Stimulated activated CD4-positive, alpha-beta T cell treated with anti-CD3 and anti-CD28 coated beads, Interleukin-15, amount 100 ng/mL, for 1 hour (primary cell): ENCODE data around the gene SETD9.

Experiments used
- DNase-seq, 2 donors: peaks; one replicate each; pipeline ENCODE4 v3.0.0-alpha.2; 2020; ENCODE audit warnings: low read depth in 1 of 2, low spot score in 1 of 2

Gene SETD9

DNA sequence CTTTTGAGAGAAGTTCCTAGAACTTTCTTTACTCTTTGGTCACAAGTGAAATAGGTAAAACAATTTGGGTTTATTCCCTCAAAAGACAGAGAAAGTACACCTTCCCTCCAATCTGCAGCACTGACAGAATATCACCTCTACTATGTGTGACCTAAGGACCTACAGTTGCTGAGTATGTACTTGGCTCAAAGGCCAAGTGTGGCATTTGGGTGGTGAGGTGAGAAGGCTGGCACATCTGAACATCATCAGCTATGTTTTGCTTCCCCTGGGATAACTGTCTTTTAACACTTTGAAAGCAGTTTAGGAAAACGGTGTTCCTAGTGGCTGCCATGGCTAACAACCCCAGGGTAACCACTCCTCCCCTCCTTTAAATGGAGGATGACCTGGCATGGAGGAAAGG lies 24.9 kb downstream of the SETD9 start:
- DNase-seq: no peak

DNA sequence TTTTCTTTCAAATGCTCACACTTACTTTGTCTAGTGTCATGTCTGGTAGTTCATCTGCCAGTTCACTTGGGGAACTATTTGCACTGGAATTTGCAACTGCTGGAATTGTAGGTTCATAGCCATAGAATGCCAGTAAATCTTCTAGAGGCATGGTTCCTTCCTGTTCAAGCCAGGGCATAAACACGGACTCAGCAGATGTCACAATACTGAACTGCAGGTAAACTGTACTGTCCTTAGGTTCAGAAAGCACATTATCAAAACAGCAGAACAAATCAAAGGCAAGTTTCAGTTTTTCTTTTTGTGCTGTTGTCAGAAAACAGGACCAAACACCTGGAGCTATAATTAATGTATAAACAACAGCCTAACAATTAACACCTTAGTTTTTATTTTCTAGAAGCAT lies 29.5 kb downstream of the SETD9 start:
- DNase-seq: no peak

DNA sequence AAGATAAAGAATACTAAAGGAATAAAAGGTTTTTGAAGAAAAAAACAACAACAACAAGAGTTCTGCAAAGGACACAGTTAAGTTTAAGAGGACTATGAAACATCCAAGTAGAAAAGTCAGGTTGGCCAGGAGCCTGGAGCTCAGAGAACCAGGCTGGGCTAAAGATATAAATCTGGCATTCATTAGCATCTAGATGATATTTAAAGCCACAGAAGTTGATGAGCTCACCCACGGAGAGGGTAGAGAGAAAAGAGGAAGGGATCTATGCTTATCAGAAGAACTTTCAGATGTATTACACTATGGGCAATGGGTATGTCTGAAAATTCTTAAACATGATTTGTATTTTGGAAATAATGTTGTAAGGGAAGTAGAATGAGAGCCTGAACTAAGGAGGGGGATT lies 32.6 kb downstream of the SETD9 start:
- no peak for DNase-seq

DNA sequence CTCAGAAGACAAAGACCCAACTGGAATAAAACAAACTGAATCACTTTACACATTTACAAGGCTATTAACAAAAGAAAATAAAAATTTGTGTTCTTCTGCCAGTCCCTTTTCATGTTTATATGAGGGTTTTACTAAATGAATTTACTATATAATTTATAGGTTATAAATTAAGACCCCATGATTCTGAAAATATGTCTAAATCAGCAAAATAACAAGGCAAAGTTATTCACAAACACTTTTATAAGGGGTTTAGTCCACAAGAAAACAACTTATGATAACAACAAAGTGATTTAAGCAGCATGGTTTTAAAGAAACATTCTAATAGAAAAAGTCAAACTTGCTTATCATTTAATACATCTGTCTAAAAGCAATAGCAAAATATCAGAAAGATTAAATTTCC lies 37.7 kb downstream of the SETD9 start:
- DNase-seq: no peak

DNA sequence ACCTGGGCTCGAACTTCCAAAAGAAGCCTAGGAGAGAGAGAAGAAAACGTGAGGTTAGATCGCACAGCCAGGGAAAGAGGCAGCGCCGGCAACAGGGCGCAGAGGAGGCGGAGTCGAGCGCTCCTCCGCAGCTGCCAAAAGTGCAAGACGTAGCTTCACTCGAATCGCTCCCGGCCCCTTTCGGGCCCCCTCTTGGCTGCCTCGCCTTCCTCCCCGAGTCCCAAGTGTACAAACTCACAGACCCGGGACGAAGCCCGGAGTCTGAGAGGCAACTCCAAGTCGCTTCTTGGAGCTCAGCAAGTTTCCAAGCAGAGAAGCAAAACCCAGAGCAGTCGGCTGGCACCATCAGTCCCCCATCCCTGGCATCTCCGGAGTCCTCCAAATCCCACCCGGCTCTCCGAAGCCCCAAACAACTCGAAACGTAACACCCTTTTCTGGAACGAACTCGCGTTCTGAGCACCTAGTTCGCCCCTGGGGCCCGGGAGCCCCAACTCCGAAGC lies 41.3 kb downstream of the SETD9 start:
- peak; percentile 32 to 36 for DNase-seq

DNA sequence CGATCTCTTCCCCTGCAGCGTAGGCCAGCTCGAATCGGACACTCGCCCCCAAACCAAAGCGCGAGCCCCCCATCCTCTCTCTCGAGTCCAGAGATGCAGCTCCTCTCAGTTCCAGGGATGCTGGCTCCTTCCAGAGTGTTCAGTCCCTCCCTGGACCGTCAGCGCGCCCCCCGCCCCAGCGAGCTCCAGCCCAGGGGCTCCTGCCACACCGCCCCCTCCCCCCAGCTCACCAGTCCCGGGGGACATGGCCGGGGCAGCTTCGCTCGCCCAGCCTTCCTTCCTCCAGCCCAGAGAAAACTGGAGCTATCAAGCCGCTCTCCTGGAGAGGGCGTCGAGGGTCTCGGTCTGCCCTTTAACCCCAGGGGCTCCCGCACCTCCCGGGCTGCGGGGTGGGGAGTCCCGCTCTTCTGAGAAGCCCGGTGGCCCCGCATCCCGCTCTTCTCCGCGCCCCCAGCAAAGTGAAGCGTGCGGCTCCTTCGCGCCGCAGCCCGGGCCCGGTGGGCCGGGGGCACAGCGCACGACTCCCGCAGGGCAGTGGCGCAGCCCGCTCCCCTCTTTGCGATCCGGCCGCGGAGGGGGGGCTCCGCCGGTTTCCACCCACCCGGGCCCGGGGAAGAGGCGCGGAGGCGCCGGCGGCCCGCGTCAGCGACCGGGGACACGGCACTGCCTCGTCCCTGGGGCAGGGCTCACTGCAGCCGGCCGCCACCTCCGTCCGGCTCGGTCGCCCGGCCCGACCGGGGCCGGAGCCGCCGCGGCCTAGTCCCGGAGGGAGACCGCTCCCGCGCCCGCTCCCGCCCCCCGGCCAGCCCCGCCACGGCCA lies 41.9 kb downstream of the SETD9 start:
- peak; percentile 4 to 5 for DNase-seq

DNA sequence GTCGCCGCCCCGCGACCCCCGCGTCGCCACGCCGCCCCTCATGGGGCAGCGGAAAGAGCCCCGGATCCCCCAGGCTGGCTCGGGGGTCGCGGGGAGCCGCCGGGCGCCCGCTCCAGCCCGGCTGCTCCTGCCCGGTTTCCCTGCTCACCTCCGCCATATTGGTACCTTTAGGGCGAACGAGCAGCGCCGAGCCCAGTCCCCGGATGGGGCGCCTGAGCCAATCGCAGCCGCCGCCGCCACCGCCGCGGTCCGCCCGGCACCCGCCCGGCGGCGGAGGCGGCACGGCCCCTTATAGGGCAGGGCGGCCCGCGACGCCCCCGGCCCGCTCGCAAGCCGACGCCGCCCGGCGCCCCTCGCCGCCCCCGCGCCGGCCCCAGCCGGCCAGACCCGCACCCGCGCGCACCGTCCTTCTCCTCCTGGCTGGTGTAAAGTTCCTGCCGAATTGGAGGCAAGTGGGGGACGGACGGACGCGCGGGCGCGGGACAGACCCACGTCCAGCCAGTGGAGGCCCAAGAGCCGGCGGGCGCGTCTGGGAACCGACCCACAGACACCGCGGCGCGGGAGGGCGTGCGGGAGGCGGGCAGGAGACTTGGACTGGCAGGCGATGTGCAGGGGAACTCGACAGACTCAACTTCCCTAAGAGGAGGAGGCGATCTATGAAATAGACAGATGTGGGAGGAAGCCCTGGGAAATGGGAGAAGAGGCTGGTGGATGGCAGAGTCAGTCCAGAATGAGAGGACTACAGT lies 42.7 kb downstream of the SETD9 start, which contains the start of gene MIER3:
TSS of gene MIER3 (minus strand) at position 178 of the 746 bp plus-strand sequence. CDS start at position 157, 21 bp downstream.
- peak; percentile 56 to 71 for DNase-seq

DNA sequence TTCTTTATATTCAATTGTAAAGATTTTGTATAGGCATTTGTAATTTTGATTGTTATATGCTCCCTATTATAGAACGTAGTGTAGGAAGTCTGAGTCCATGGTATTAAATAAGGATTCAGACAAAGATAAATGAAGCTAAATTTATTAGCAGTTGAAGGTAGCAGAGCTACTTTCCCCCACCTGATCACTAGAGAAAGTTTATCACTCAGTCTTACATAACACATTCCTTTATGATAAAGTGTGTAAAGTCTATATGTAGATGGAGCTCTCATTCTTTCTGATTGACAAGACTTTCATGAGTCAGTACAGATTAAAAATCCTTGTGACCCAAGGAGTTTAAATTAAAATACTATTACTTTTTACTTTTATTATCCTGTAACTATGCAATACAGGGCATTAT lies 44.9 kb downstream of the SETD9 start:
- no peak for DNase-seq

DNA sequence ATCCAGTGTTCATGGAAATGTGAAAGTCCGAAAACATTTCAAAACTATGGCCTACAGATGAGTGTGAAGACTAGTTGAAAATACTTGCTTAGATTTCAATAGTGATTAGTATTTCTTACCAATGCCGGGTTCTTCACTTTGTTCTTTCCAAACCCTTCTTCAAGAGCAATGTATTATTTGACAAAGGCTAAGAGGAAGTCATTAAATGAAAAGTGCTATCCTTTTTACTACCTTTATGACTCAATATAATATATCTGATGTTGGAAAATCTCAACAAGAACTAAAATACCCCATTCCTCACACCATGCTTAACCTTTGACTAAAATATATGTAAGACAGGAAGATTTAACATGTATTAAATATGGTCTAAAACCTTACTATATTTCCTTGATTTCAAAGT lies 49.2 kb downstream of the SETD9 start:
- DNase-seq: no peak

DNA sequence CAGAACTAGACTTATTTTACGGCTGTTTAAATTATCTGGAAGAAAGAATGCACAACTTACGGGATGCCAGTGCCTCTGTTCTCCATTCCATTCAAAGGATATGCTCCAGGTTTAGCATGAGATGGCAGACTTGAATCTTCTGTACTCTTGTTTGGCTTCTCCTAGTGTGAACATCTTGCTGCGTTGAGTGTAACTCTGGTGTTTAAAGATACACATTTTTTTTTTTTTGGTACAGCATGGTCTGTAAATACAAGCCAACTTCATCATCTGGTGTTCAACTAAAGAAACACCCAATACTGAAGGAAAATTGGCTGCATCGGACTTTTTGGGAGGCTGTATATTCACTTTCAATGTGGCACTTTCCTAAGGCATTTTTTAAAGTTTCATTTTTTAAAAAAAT lies 49.9 kb downstream of the SETD9 start:
- no peak for DNase-seq

DNA sequence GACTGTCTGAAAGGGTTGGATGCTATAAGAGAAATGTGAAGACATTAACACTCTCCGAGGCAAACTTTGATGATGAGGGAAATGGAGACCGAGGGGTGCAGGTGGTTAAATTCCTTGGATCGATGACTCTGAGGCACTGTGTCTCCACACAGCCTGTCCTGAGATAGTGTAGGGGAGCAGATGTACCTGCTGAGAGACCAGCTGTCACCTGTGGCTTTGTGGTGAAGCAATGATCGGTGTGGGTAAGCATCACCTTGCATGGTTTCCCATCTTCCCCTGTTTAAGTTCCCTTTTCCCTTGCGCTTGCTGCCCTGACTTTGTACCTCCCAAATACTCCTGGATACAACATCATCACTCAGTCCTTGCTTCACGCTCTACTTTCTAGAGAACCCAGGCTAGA lies 52.4 kb downstream of the SETD9 start:
- DNase-seq: no peak

DNA sequence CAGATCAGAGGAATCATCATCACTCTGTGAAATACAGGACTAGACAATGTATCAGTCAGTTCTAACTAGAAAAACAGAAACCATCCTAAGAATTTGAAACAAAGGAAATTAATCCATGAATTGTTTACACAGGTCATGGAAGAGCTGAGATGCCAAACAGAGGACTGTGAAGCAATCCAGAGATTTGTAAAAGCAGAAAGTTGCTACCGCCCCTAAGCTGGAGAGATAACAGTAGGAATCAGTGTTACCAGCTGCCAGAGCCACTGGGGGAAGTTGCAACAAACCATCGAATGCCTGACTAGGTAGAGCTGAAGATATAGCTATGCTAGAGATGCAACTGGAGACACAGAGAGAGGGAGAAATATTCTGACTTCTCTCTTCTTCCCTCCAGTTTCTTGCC lies 52.9 kb downstream of the SETD9 start:
- no peak for DNase-seq

DNA sequence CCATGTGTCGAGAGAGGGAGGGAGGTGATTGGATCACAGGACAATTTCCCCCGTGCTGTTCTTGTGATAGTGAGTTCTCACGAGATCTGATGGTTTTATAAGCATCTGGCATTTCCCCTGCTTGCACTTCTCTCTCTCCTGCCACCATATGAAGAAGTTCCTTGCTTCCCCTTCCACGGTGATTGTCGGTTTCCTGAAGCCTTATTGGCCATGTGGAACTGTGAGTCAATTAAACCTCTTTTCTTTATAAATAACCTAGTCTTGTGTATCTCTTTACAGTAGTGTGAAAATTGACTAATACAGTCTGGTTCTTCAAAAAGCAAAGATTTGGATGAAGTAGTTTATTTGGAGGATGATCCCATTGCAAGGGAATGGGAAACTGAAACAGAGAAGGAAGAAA lies 53.9 kb downstream of the SETD9 start:
- no peak for DNase-seq

DNA sequence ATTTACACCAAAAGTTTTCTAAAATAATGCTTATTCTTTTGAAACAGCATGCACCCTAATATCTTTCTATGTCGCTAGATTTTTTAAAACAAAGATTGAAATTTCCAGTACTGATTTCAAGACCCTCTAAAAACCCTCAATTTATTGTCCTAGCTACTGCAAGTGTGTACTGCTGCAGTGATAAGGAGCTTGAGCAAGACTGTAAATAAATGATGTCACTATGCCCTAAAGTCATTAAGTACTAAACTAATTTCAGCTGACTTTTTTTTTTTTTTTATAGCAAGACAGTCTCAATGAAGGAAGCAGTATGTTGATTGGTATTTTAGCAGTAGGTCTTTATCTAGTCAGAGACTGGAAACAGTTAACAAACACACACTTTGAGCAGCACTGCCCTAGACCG lies 54.8 kb downstream of the SETD9 start:
- no peak for DNase-seq
